Muscle of arm (tissue), 12 donors: ENCODE data around the gene F10. TPM values are rescaled to one million over a fixed set of nuclear protein-coding genes. Genes with fewer than 3 reads are reported as not detected.
"Not testable (repeated sequence)": the region's sequence is repeated elsewhere in the genome, so short reads cannot be mapped to it uniquely, and the experiment has no call there.

Experiments
- DNase-seq: peaks from one replicate; pipeline ENCODE4 v3.0.0-alpha.2; 2013
- polyA plus RNA-seq, 12 donors: library from polyadenylated mRNA; unstranded; fragments of 120-200 nt; gene quantifications; one replicate each; pipeline ENCODE4 v1.2.1, GENCODE V29; 2013; ENCODE audit not compliant: insufficient read length in 12 of 12

The F10 gene
- polyA plus RNA-seq, 12 donors, result 11.8 to 38.1 (median 17.9) TPM; not detected in 1

- peak; percentile 33 for DNase-seq
Measured at GRCh38 chr13:113151745-113152690, 29.4 kb downstream of the F10 start.

GRCh38 chr13:113152691-113152983 lies 30.0 kb downstream of the F10 start:
- no peak for DNase-seq

GRCh38 chr13:113152984-113153809 lies 30.6 kb downstream of the F10 start:
- no peak for DNase-seq

GRCh38 chr13:113153810-113154748 lies 31.5 kb downstream of the F10 start:
- peak; percentile 71 for DNase-seq

GRCh38 chr13:113155201-113155600 lies 32.6 kb downstream of the F10 start:
- DNase-seq, result no peak

GRCh38 chr13:113155982-113156655 lies 33.5 kb downstream of the F10 start:
- DNase-seq, result no peak

GRCh38 chr13:113157206-113157928 lies 34.8 kb downstream of the F10 start:
- no peak for DNase-seq

GRCh38 chr13:113157929-113158747 lies 35.5 kb downstream of the F10 start, which contains the start of gene PROZ:
Gene PROZ (plus strand): TSS chr13:113158648. CDS start chr13:113158661, 13 bp downstream.
- DNase-seq, result no peak

GRCh38 chr13:113158946-113159345 lies 36.3 kb downstream of the F10 start:
- DNase-seq, result no peak

GRCh38 chr13:113159701-113160100 lies 37.1 kb downstream of the F10 start:
- no peak for DNase-seq

GRCh38 chr13:113160983-113161382 lies 38.4 kb downstream of the F10 start:
- no peak for DNase-seq

GRCh38 chr13:113161433-113161832 lies 38.8 kb downstream of the F10 start:
- DNase-seq, result no peak

- not testable (repeated sequence) for DNase-seq
Measured at GRCh38 chr13:113161975-113162374, 39.4 kb downstream of the F10 start.

- no peak for DNase-seq
Measured at GRCh38 chr13:113162783-113163685, 40.4 kb downstream of the F10 start.

- no peak for DNase-seq
Measured at GRCh38 chr13:113164492-113164891, 41.9 kb downstream of the F10 start.

- DNase-seq, result no peak
Measured at GRCh38 chr13:113166266-113166665, 43.7 kb downstream of the F10 start.

GRCh38 chr13:113166681-113167080 lies 44.1 kb downstream of the F10 start:
- DNase-seq, result no peak

- no peak for DNase-seq
Measured at GRCh38 chr13:113167155-113167554, 44.6 kb downstream of the F10 start.
